Right lobe of liver (tissue), 4 donors: ENCODE results near the gene TMEM50B.

Source experiments
- CTCF ChIP-seq, 4 donors: fragments of 200-600 bp in 3 of 4; fragments of 450-650 bp in 1 of 4; IDR thresholded peaks; one replicate each; pipeline versions ENCODE4 v1.5.1 to v1.8.0; 2016 to 2022; ENCODE audit warnings: antibody characterized with exemption in 4 of 4, mild to moderate bottlenecking in 2 of 4
- POLR2A ChIP-seq: fragments of 450-650 bp; IDR thresholded peaks from one replicate; pipeline ENCODE4 v1.6.1; 2017; ENCODE audit warnings: antibody characterized with exemption, mild to moderate bottlenecking
- donor health status: DM: no; HTN: no; CAD: no.
- donor health status: DM: no; HTN: no; CAD: no.
- donor health status: DM: no; HTN: yes; CAD: no.

DNA sequence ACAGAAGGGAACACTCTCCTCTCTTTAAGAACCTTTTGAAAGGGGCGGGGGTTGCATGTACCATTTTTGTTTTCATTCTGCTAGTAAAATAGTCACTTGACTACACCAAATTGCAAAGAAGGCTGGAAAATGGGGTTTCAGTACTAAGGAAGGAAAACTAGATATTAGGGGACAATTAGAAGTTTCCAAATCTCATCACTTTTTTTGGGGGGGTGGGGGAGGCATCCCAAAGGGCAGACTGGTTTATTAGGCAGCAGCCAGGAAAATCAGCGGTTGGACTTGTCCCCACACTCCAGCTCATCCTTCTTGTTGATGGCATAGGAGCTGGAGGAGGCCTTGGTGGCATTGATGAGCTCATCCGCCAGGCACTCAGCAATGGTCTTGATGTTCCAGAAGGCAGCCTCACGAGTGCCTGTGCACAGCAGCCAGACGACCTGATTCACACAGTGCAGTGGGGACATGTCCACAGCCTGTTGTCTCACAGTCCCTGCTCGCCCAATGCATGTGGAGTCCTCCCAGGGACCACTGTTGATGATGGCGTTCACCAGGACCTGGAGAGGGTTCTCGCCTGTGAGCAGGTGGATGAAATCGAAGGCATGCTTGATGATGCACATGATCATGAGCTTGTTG is 1.7 kb upstream of the TMEM50B start:
- TF ChIP-seq CTCF (IDR thresholded peaks at IDR 0.05) (no peak), POLR2A (no peak)
